Transverse colon (tissue), 4 donors: ENCODE results near the gene ALG8.

Source experiments
- CTCF ChIP-seq, 5 experiments: fragments of 200-600 bp in 3 of 5; fragments of 450-650 bp in 2 of 5; sonication (generic) in 3 of 5; IDR thresholded peaks; 1 replicate in 2 of 5; 2 replicates in 3 of 5; pipeline ENCODE4 v1.5.1; 2016 to 2017; ENCODE audit warnings: antibody characterized with exemption in 5 of 5, inconsistent platforms in 3 of 5, mild to moderate bottlenecking in 2 of 5, moderate library complexity in 1 of 5
- EP300 ChIP-seq: sonication (generic); formaldehyde crosslinking; IDR thresholded peaks from one replicate; pipeline ENCODE4 v1.6.1; 2017; ENCODE audit warnings: antibody characterized with exemption, low read depth
- POLR2A ChIP-seq: fragments of 450-650 bp; IDR thresholded peaks from one replicate; pipeline ENCODE4 v1.6.1; 2016; ENCODE audit warnings: antibody characterized with exemption, mild to moderate bottlenecking, moderate library complexity
- POLR2AphosphoS5 ChIP-seq, 3 donors: sonication (generic); formaldehyde crosslinking; IDR thresholded peaks; one replicate each; pipeline ENCODE4 v1.6.1; 2016; ENCODE audit warnings: antibody characterized with exemption in 3 of 3

GRCh38 chr11:78070621-78071020 lies 68.8 kb downstream of the ALG8 start:
- TF ChIP-seq CTCF (IDR thresholded peaks at IDR 0.05) (no peak), POLR2A (no peak), EP300 (no peak), POLR2AphosphoS5 (IDR thresholded peaks at IDR 0.05) (no peak)
